Mesenchymal stem cell (in vitro differentiated cells and primary cell): ENCODE results near the gene MGA.

Source experiments
- DNase-seq: peaks from one replicate; pipeline ENCODE4 v3.0.0-alpha.2; 2013
- H2AFZ ChIP-seq: one replicate; pipeline ENCODE4 v1.6.1; 2013; ENCODE audit warnings: low read depth, mild to moderate bottlenecking, control low read depth, inconsistent platforms, low read length, moderate library complexity
- H2AK5ac ChIP-seq: 2 replicates; pipeline ENCODE4 v1.6.1; 2013; ENCODE audit warnings: low read length, moderate library complexity, mild to moderate bottlenecking, inconsistent platforms; ENCODE audit not compliant: severe bottlenecking
- H2BK120ac ChIP-seq: one replicate; pipeline ENCODE4 v1.6.1; 2013; ENCODE audit warnings: low read depth, mild to moderate bottlenecking, inconsistent platforms, low read length, moderate library complexity
- H2BK12ac ChIP-seq, 2 experiments: one replicate each; pipeline ENCODE4 v1.6.1; 2013; ENCODE audit warnings: inconsistent platforms in 2 of 2, low read length in 2 of 2, mild to moderate bottlenecking in 2 of 2, moderate library complexity in 2 of 2, control low read depth in 1 of 2
- H2BK15ac ChIP-seq: one replicate; pipeline ENCODE4 v1.6.1; 2013; ENCODE audit warnings: mild to moderate bottlenecking, low read depth, inconsistent platforms; ENCODE audit not compliant: poor library complexity, severe bottlenecking
- H2BK5ac ChIP-seq: 2 replicates; pipeline ENCODE4 v1.6.1; 2013; ENCODE audit warnings: low read depth, mild to moderate bottlenecking, low read length, control low read depth, inconsistent platforms; ENCODE audit not compliant: poor library complexity, severe bottlenecking
- H3K14ac ChIP-seq, 2 experiments: one replicate each; pipeline ENCODE4 v1.6.1; 2013; ENCODE audit warnings: inconsistent platforms in 2 of 2, low read length in 2 of 2, control low read depth in 1 of 2, mild to moderate bottlenecking in 1 of 2, moderate library complexity in 1 of 2
- H3K18ac ChIP-seq, 2 experiments: one replicate each; pipeline ENCODE4 v1.6.1; 2013; ENCODE audit warnings: inconsistent platforms in 2 of 2, low read length in 2 of 2, control low read depth in 1 of 2, low read depth in 1 of 2, mild to moderate bottlenecking in 1 of 2
- H3K23ac ChIP-seq, 2 experiments: one replicate each; pipeline ENCODE4 v1.6.1; 2013; ENCODE audit warnings: inconsistent platforms in 2 of 2, low read length in 2 of 2, mild to moderate bottlenecking in 2 of 2, moderate library complexity in 2 of 2, control low read depth in 1 of 2
- H3K27ac ChIP-seq: 2 replicates; pipeline ENCODE4 v1.5.1; 2013; ENCODE audit warnings: mild to moderate bottlenecking, moderate library complexity, low read length, control low read depth, inconsistent platforms; ENCODE audit not compliant: poor library complexity, severe bottlenecking
- H3K27me3 ChIP-seq, 2 experiments: 2 replicates each; pipeline versions ENCODE4 v1.6.1 to v1.7.0; 2013; ENCODE audit warnings: low read length in 2 of 2, mild to moderate bottlenecking in 2 of 2, moderate library complexity in 2 of 2, control low read depth in 1 of 2, inconsistent platforms in 1 of 2; ENCODE audit not compliant: control insufficient read depth in 1 of 2, insufficient read depth in 1 of 2
- H3K36me3 ChIP-seq, 2 experiments: 2 replicates each; pipeline versions ENCODE4 v1.6.1 to v1.7.0; 2013; ENCODE audit warnings: low read length in 2 of 2, control low read depth in 1 of 2, inconsistent platforms in 1 of 2, low read depth in 1 of 2, mild to moderate bottlenecking in 1 of 2; ENCODE audit not compliant: insufficient read depth in 2 of 2, control insufficient read depth in 1 of 2
- H3K4ac ChIP-seq, 2 experiments: one replicate each; pipeline ENCODE4 v1.6.1; 2013; ENCODE audit warnings: inconsistent platforms in 2 of 2, low read length in 2 of 2, mild to moderate bottlenecking in 2 of 2, moderate library complexity in 2 of 2, control low read depth in 1 of 2, low read depth in 1 of 2
- H3K4me1 ChIP-seq: 2 replicates; pipeline ENCODE4 v1.6.1; 2013; ENCODE audit warnings: low read depth, low read length, control low read depth; ENCODE audit not compliant: control insufficient read depth, insufficient read depth
- H3K4me2 ChIP-seq: 2 replicates; pipeline ENCODE4 v1.6.1; 2013; ENCODE audit warnings: low read length, mild to moderate bottlenecking, inconsistent platforms; ENCODE audit not compliant: poor library complexity, severe bottlenecking
- H3K4me3 ChIP-seq, 2 experiments: 2 replicates each; pipeline versions ENCODE4 v1.5.1 to v1.7.0; 2013; ENCODE audit warnings: low read length in 2 of 2, mild to moderate bottlenecking in 2 of 2, control low read depth in 1 of 2, low read depth in 1 of 2; ENCODE audit not compliant: insufficient read depth in 1 of 2
- H3K79me1 ChIP-seq: replicated peaks from 2 replicates; pipeline ENCODE4 v1.6.1; 2013; ENCODE audit warnings: mild to moderate bottlenecking, control low read depth, low read length, inconsistent platforms; ENCODE audit not compliant: poor library complexity, severe bottlenecking
- H3K9ac ChIP-seq: 2 replicates; pipeline ENCODE4 v1.7.0; 2013; ENCODE audit warnings: mild to moderate bottlenecking, low read length, moderate library complexity
- H3K9me3 ChIP-seq: 2 replicates; pipeline ENCODE4 v1.7.0; 2013; ENCODE audit warnings: mild to moderate bottlenecking, low read length; ENCODE audit not compliant: control insufficient read depth
- H4K8ac ChIP-seq: one replicate; pipeline ENCODE4 v1.6.1; 2013; ENCODE audit warnings: inconsistent platforms, mild to moderate bottlenecking, low read length, moderate library complexity
- H4K91ac ChIP-seq: one replicate; pipeline ENCODE4 v1.6.1; 2013; ENCODE audit warnings: mild to moderate bottlenecking, low read length, inconsistent platforms
- WGBS: methylation state at CpG from one replicate; pipeline ENCODE4 v1.1.7; 2013; ENCODE audit warnings: mixed read lengths; 5-methylcytosine and 5-hydroxymethylcytosine counted together

The MGA gene

DNA sequence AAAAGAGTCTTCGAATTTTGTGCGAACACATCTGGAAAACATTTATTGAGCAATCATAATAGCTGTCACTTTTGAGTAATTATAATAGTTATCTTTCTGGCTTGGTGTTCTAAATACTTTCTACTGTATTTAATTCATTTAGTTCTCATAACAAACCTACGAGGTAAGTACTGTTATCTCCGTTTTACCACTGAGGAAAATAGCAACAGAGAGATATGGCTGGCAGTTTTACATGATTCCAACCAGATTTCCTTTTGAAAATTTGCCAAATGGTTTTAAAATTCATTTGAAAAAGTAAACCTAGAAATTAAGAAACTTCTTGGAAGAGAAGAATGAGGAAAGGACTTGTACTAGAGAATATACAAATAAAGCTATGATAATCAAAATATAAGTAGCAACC, 37.3 kb upstream of the MGA start:
- no peak overlapping the region for H3K9ac ChIP-seq
- no peak overlapping the region for H2BK15ac ChIP-seq
- WGBS: no CpG with 5 or more reads among the region's 4 CpGs
- no peak for DNase-seq
- no peaks in the 10 kb centered on the region for H3K36me3 ChIP-seq
- no peak overlapping the region for H4K91ac ChIP-seq
- H3K9me3 ChIP-seq: peaks cover 7% of the 10 kb centered on the region
- H2BK12ac ChIP-seq: no peak overlapping the region
- H3K4me3 ChIP-seq: no peak overlapping the region
- H3K79me1 ChIP-seq: peaks cover 9% of the 10 kb centered on the region
- no peak overlapping the region for H2AFZ ChIP-seq
- H2BK5ac ChIP-seq: no peak overlapping the region
- no peak overlapping the region for H3K18ac ChIP-seq
- no peak overlapping the region for H3K4me2 ChIP-seq
- H3K23ac ChIP-seq: no peak overlapping the region
- H2BK120ac ChIP-seq: no peak overlapping the region
- no peak overlapping the region for H4K8ac ChIP-seq
- H3K14ac ChIP-seq: no peak overlapping the region
- no peak overlapping the region for H3K4ac ChIP-seq
- H2AK5ac ChIP-seq: no peak overlapping the region
- peaks cover 10% of the 10 kb centered on the region for H3K4me1 ChIP-seq
- no peak overlapping the region for H3K27ac ChIP-seq
- H3K27me3 ChIP-seq: no peaks in the 10 kb centered on the region

DNA sequence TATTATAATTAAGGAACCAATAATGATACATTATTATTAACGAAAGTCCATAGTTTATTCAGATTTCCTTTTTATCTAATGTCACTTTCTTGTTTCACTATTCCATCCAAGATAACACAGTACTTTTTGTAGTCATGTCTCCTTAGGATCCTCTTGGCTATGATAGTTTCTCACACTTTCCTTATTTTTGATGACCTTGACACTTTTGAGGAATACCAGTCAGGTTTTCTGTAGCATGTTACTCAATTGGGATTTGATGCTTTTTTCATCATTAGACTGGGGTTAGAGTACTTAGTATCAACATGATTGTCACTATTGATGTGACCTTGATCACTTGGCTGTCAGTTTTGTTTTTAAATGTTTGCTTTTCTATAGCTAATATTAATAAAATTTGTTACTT, 33.0 kb upstream of the MGA start:
- H4K91ac ChIP-seq: no peak overlapping the region
- no peak overlapping the region for H3K23ac ChIP-seq
- no peak overlapping the region for H2AK5ac ChIP-seq
- H3K18ac ChIP-seq: no peak overlapping the region
- H2AFZ ChIP-seq: no peak overlapping the region
- no peaks in the 10 kb centered on the region for H3K36me3 ChIP-seq
- H2BK5ac ChIP-seq: no peak overlapping the region
- no peaks in the 10 kb centered on the region for H3K4me1 ChIP-seq
- DNase-seq: no peak
- H3K27ac ChIP-seq: no peak overlapping the region
- no peak overlapping the region for H4K8ac ChIP-seq
- no peak overlapping the region for H2BK12ac ChIP-seq
- H3K4me2 ChIP-seq: no peak overlapping the region
- no peaks in the 10 kb centered on the region for H3K27me3 ChIP-seq
- H2BK120ac ChIP-seq: no peak overlapping the region
- no peak overlapping the region for H3K14ac ChIP-seq
- no peak overlapping the region for H3K9ac ChIP-seq
- no peaks in the 10 kb centered on the region for H3K9me3 ChIP-seq
- WGBS: 100% methylated on average over 1 of the region's 1 CpG
- H3K79me1 ChIP-seq: peaks cover 16% of the 10 kb centered on the region
- H3K4ac ChIP-seq: no peak overlapping the region
- H2BK15ac ChIP-seq: no peak overlapping the region
- H3K4me3 ChIP-seq: no peak overlapping the region

DNA sequence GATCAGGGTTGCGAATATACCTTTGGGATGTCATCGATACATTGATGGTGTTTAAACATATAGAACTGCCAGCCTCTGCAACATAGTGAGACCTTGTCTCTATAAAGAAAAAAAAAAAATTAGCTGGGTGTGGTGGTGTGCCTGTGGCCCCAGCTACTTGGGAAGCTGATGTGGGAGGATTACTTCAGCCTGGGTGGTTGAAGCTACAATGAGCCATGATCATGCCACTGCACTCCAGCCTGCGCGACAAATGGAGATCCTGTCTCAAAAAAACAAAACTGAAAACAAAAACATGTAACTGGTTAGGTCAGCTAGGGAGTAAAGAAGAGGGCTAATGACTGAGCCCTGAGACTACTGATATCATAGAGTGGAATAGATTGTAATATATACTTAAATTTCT, 30.7 kb upstream of the MGA start:
- no peak overlapping the region for H2BK12ac ChIP-seq
- H3K9me3 ChIP-seq: no peaks in the 10 kb centered on the region
- H3K27ac ChIP-seq: no peak overlapping the region
- H2BK5ac ChIP-seq: no peak overlapping the region
- H3K27me3 ChIP-seq: no peaks in the 10 kb centered on the region
- no peaks in the 10 kb centered on the region for H3K36me3 ChIP-seq
- H4K91ac ChIP-seq: no peak overlapping the region
- no peak for DNase-seq
- no peak overlapping the region for H4K8ac ChIP-seq
- no peak overlapping the region for H3K18ac ChIP-seq
- no peak overlapping the region for H3K14ac ChIP-seq
- no peak overlapping the region for H2AK5ac ChIP-seq
- no CpG with 5 or more reads among the region's 4 CpGs for WGBS
- H3K4ac ChIP-seq: no peak overlapping the region
- H3K23ac ChIP-seq: no peak overlapping the region
- no peak overlapping the region for H2AFZ ChIP-seq
- no peak overlapping the region for H2BK120ac ChIP-seq
- no peaks in the 10 kb centered on the region for H3K4me1 ChIP-seq
- H3K79me1 ChIP-seq: peaks cover 22% of the 10 kb centered on the region
- no peak overlapping the region for H3K4me2 ChIP-seq
- H3K4me3 ChIP-seq: no peak overlapping the region
- no peak overlapping the region for H2BK15ac ChIP-seq
- H3K9ac ChIP-seq: no peak overlapping the region

DNA sequence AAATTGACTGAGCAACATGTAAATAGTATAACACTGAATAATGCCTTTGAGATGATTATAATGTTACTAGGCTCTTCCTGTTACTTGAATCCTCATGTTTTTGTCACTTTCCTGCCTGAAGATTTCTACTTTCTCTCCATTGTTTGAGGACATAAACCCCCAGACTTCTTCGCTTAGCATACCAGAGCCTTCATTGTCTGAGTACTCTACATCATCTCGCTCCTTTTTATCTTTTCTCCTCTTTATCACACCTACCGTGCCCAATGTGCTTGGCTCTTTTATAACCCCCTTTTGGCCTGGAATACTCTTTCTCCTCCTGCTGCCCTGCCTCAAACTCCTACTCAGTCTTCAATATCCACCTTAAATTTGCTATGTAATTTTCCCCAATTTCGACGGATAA, 30.3 kb upstream of the MGA start:
- H2AK5ac ChIP-seq: no peak overlapping the region
- H3K9me3 ChIP-seq: no peaks in the 10 kb centered on the region
- no peaks in the 10 kb centered on the region for H3K4me1 ChIP-seq
- H3K27me3 ChIP-seq: no peaks in the 10 kb centered on the region
- H2BK5ac ChIP-seq: no peak overlapping the region
- no peak for DNase-seq
- H3K27ac ChIP-seq: no peak overlapping the region
- no peak overlapping the region for H2BK12ac ChIP-seq
- H3K9ac ChIP-seq: no peak overlapping the region
- 80% methylated on average over 5 of the region's 5 CpGs for WGBS
- H3K18ac ChIP-seq: no peak overlapping the region
- no peak overlapping the region for H3K4me3 ChIP-seq
- no peak overlapping the region for H3K14ac ChIP-seq
- no peak overlapping the region for H3K23ac ChIP-seq
- H2BK15ac ChIP-seq: no peak overlapping the region
- H3K4ac ChIP-seq: no peak overlapping the region
- H2BK120ac ChIP-seq: no peak overlapping the region
- H3K79me1 ChIP-seq: peaks cover 19% of the 10 kb centered on the region
- H4K8ac ChIP-seq: no peak overlapping the region
- no peak overlapping the region for H3K4me2 ChIP-seq
- H4K91ac ChIP-seq: no peak overlapping the region
- H3K36me3 ChIP-seq: no peaks in the 10 kb centered on the region
- H2AFZ ChIP-seq: no peak overlapping the region
